ENCODE results near the gene BTBD3.

GRCh38 chr20:11901127-11901526, 16.6 kb upstream of the BTBD3 start:
- TF ChIP-seq POLR2AphosphoS5 (IDR thresholded peaks at IDR 0.05; ENCODE audit: low read depth, low read length) (no peak), TAF1 (IDR thresholded peaks at IDR 0.05; ENCODE audit: borderline replicate concordance, low read depth, low read length) (no peak), POLR2A (IDR thresholded peaks at IDR 0.05; ENCODE audit: low read depth, low read length) (no peak)
